K562 (cell line): ENCODE measurements around the gene GABPB2. TPM values are rescaled to one million over a fixed set of nuclear protein-coding genes. Genes with fewer than 3 reads are reported as not detected.
A peak's percentile ranks its signal among the peaks of the same experiment; 100 is the strongest.

ENCODE experiments used
- ATAC-seq: fragments of 200-7000 bp; cut with Tn5 transposase; 3 replicates; pipeline ENCODE4 v1.9.1; 2020; ENCODE audit warnings: moderate library complexity
- BruUV-seq: library from RNA; stranded (reverse); fragments of 400-500 nt; replicated peaks from 2 replicates; lab custom pipeline; 2021; lab: Mats Ljungman, UMichigan
- CTCF ChIA-PET: fragments of 300-600 bp; formaldehyde crosslinking; extraction: SDS; loops from one replicate; lab custom pipeline; 2021; ENCODE audit warnings: low intra/inter-chr PET ratio; lab: Yijun Ruan, JAX
- POLR2A ChIA-PET: fragments of 300-600, 350-650 bp; sonication (Branson Sonifier 250); formaldehyde crosslinking; extraction: SDS; loops from one replicate; lab custom pipeline; 2021; ENCODE audit warnings: antibody characterized with exemption, inconsistent platforms; lab: Yijun Ruan, JAX
- DNase-seq, 4 experiments: peaks; one replicate each; pipeline versions ENCODE4 v3.0.0 to v3.0.0-alpha.2; 2011 to 2018; ENCODE audit warnings: low spot score in 3 of 4, mixed read lengths in 3 of 4; ENCODE audit errors: extremely low read depth in 1 of 4
- FAIRE-seq: peaks from 2 replicates; lab custom pipeline; 2011; peaks lifted over from hg19 to GRCh38; lab: Jason Lieb, UNC
- H2AFZ ChIP-seq: 2 replicates; pipeline ENCODE4 v1.6.0; 2011; ENCODE audit warnings: low read depth, low read length, control low read depth, inconsistent platforms
- H3K27ac ChIP-seq: fragments of 200-600 bp; 3 replicates; pipeline ENCODE4 v1.8.0; 2011; ENCODE audit warnings: low read depth, mild to moderate bottlenecking, control low read depth, inconsistent platforms, low read length, moderate library complexity, mixed read lengths; ENCODE audit errors: extremely low read depth
- H3K27me3 ChIP-seq, 2 experiments: fragments of 300-600 bp in 1 of 2; 2 replicates in 1 of 2; 3 replicates in 1 of 2; pipeline versions ENCODE4 v1.6.0 to v1.8.0; 2011; ENCODE audit warnings: inconsistent platforms in 2 of 2, low read length in 2 of 2, mild to moderate bottlenecking in 1 of 2, mixed read lengths in 1 of 2, moderate library complexity in 1 of 2; ENCODE audit not compliant: control insufficient read depth in 2 of 2, insufficient read depth in 2 of 2
- H3K36me3 ChIP-seq: fragments of 300-600 bp; 3 replicates; pipeline ENCODE4 v1.8.0; 2011; ENCODE audit warnings: mild to moderate bottlenecking, low read length, inconsistent platforms; ENCODE audit not compliant: control insufficient read depth, insufficient read depth
- H3K4me1 ChIP-seq, 2 experiments: fragments of 200-600 bp in 1 of 2; replicated peaks in 1 of 2; 2 replicates in 1 of 2; 3 replicates in 1 of 2; pipeline versions ENCODE4 v1.5.1 to v1.8.0; 2011; ENCODE audit warnings: inconsistent platforms in 2 of 2, low read length in 2 of 2, mild to moderate bottlenecking in 1 of 2, mixed read lengths in 1 of 2, moderate library complexity in 1 of 2; ENCODE audit not compliant: control insufficient read depth in 2 of 2, insufficient read depth in 2 of 2
- H3K4me2 ChIP-seq: 2 replicates; pipeline ENCODE4 v1.6.1; 2011; ENCODE audit warnings: low read length, control low read depth, inconsistent platforms, mixed read lengths; ENCODE audit not compliant: insufficient read depth
- H3K4me3 ChIP-seq: fragments of 200-600 bp; sonication (generic), shearing (Covaris generic); 2 replicates; pipeline ENCODE4 v1.5.1; 2016; ENCODE audit warnings: control low read depth, inconsistent platforms
- H3K79me2 ChIP-seq: fragments of 200-600 bp; 3 replicates; pipeline ENCODE4 v1.8.0; 2011; ENCODE audit warnings: low read length, inconsistent platforms; ENCODE audit not compliant: control insufficient read depth, insufficient read depth
- H3K9ac ChIP-seq, 2 experiments: 2 replicates each; pipeline versions ENCODE4 v1.6.0 to v1.6.1; 2011; ENCODE audit warnings: low read depth in 2 of 2, low read length in 2 of 2, control low read depth in 1 of 2, inconsistent platforms in 1 of 2, mild to moderate bottlenecking in 1 of 2, mixed read lengths in 1 of 2; ENCODE audit not compliant: insufficient read depth in 1 of 2
- H3K9me1 ChIP-seq: one replicate; pipeline ENCODE4 v1.6.0; 2011; ENCODE audit warnings: inconsistent platforms, mild to moderate bottlenecking, low read length, moderate library complexity; ENCODE audit not compliant: control insufficient read depth, insufficient read depth
- H3K9me3 ChIP-seq: replicated peaks from 2 replicates; pipeline ENCODE4 v1.5.1; 2011; ENCODE audit warnings: low read depth, low read length, inconsistent platforms; ENCODE audit not compliant: control insufficient read depth, insufficient read depth
- H4K20me1 ChIP-seq: replicated peaks from 2 replicates; pipeline ENCODE4 v1.6.1; 2011; ENCODE audit warnings: low read length, inconsistent platforms, mixed read lengths; ENCODE audit not compliant: control insufficient read depth, insufficient read depth
- CEBPG ChIP-seq, 3 experiments: fragments of 200-800 bp in 1 of 3; sonication (Bioruptor generic) in 1 of 3; sonication (generic) in 1 of 3; formaldehyde crosslinking in 1 of 3; IDR thresholded peaks in 2 of 3; conservative IDR thresholded peaks in 1 of 3; 2 replicates each; pipeline versions ENCODE4 v1.6.1 to v1.8.0; 2016 to 2022; ENCODE audit warnings: missing compliant biosample characterization in 2 of 3, missing genetic modification characterization in 2 of 3, mild to moderate bottlenecking in 1 of 3, missing genetic modification reagents in 1 of 3
- ETS2 ChIP-seq: IDR thresholded peaks from 2 replicates; pipeline ENCODE4 v1.6.1; 2016; ENCODE audit warnings: borderline replicate concordance, missing genetic modification characterization, mild to moderate bottlenecking, moderate library complexity, missing compliant biosample characterization; ENCODE audit not compliant: poor library complexity, severe bottlenecking
- ETV1 ChIP-seq: fragments of 450-650 bp; conservative IDR thresholded peaks from 2 replicates; pipeline ENCODE4 v1.6.1; 2016; ENCODE audit warnings: missing genetic modification characterization, control low read depth, low read depth, missing compliant biosample characterization
- ETV6 ChIP-seq, 3 experiments: fragments of 150-350 bp in 1 of 3; sonication (generic) in 1 of 3; formaldehyde crosslinking in 1 of 3; IDR thresholded peaks; 2 replicates each; pipeline versions ENCODE4 v1.6.1 to v1.8.0; 2014 to 2022; ENCODE audit warnings: borderline replicate concordance in 2 of 3, low read depth in 2 of 3, antibody characterized with exemption in 1 of 3, low read length in 1 of 3, mild to moderate bottlenecking in 1 of 3, missing genetic modification reagents in 1 of 3
- KLF13 ChIP-seq: fragments of 450-650 bp; IDR thresholded peaks from 2 replicates; pipeline ENCODE4 v1.6.1; 2016; ENCODE audit warnings: missing genetic modification characterization, low read depth, mild to moderate bottlenecking, missing compliant biosample characterization, moderate library complexity, borderline replicate concordance
- MNT ChIP-seq, 2 experiments: fragments of 450-650 bp; conservative IDR thresholded peaks; 2 replicates each; pipeline ENCODE4 v1.6.1; 2017; ENCODE audit warnings: mild to moderate bottlenecking in 2 of 2, moderate library complexity in 2 of 2
- MTA2 ChIP-seq: fragments of 450-650 bp; IDR thresholded peaks from 2 replicates; pipeline ENCODE4 v1.6.1; 2016; ENCODE audit warnings: low read depth
- NFRKB ChIP-seq: fragments of 450-650 bp; IDR thresholded peaks from 2 replicates; pipeline ENCODE4 v1.6.1; 2016; ENCODE audit warnings: low read depth
- PHF21A ChIP-seq: fragments of 450-650 bp; IDR thresholded peaks from 2 replicates; pipeline ENCODE4 v1.6.1; 2017; ENCODE audit warnings: low read depth, borderline replicate concordance
- ZBTB5 ChIP-seq: fragments of 450-650 bp; IDR thresholded peaks from 2 replicates; pipeline ENCODE4 v1.6.1; 2017; ENCODE audit warnings: antibody characterized with exemption
- ZKSCAN3 ChIP-seq: fragments of 250-450 bp; sonication (Bioruptor Pico); IDR thresholded peaks from 2 replicates; pipeline ENCODE4 v1.4.0; 2020
- ZNF282 ChIP-seq: sonication (generic); formaldehyde crosslinking; IDR thresholded peaks from 2 replicates; pipeline ENCODE4 v1.8.1; 2023; ENCODE audit warnings: missing genetic modification reagents
- WGBS: fragments of 100-300 bp; shearing (Covaris generic); methylation state at CpG from one replicate; pipeline ENCODE4 v1.1.6; 2016; ENCODE audit warnings: low coverage, mixed read lengths; ENCODE audit not compliant: insufficient coverage; ENCODE audit errors: missing lambda C conversion rate; 5-methylcytosine and 5-hydroxymethylcytosine counted together
- in situ Hi-C: fragments of 300-500 bp; cut with MboI; formaldehyde crosslinking; loops from 4 replicates; pipeline ENCODE4 v1.15.0; 2018; ENCODE audit warnings: inconsistent platforms, mixed read lengths
- intact Hi-C: fragments of 100-400 bp; cut with micrococcal nuclease; formaldehyde crosslinking; loops from 2 replicates; pipeline ENCODE4 v1.14.2; 2022
- polyA plus RNA-seq, 8 experiments: library from polyadenylated mRNA; depleted of rRNA in 4 of 8; stranded (reverse) in 5 of 8; unstranded in 3 of 8; fragments of >200 nt; fragmentation: Nextera tagmentation in 2 of 8; fragmentation: Illumina TruSeq in 1 of 8; extraction: Ambion mirVana in 2 of 8; extraction: Trizol in 1 of 8; gene quantifications; 2 replicates each; pipeline versions ENCODE4 v1.2.1 to v1.2.3, GENCODE V29; 2011 to 2014; ENCODE audit warnings: inconsistent platforms in 1 of 8, missing spikeins in 1 of 8
- total RNA-seq, 7 experiments: library from RNA; depleted of rRNA in 6 of 7; stranded (reverse); fragments of >200 nt in 6 of 7; fragmentation: Illumina TruSeq in 2 of 7; extraction: Trizol in 2 of 7; gene quantifications; 2 replicates each; pipeline versions ENCODE4 v1.2.1 to v1.2.3, GENCODE V29; 2011 to 2021; ENCODE audit warnings: low replicate concordance in 1 of 7

GABPB2 gene
- total and polyA plus RNA-seq, 9 of the 15 experiments (the other 6 are each of a cell fraction or from before 2014, with no cell fraction given), result 2.2 to 13.3 (median 6.1) TPM

- TF ChIP-seq CEBPG (CRISPR knock-in tag; IDR thresholded peaks at IDR 0.05) (no peak), CEBPG (tag; conservative IDR thresholded peaks at IDR 0.05 in 1 of 2, IDR thresholded peaks at IDR 0.05 in 1 of 2) (no peak), ETV1 (tag) (peak; percentile 59)
Measured at GRCh38 chr1:151157067-151157531, 86.5 kb downstream of the GABPB2 start (continued).

GRCh38 chr1:151158326-151158725, 87.8 kb downstream of the GABPB2 start:
- Histone ChIP-seq H3K79me2 (no peaks in the 10 kb centered on the region), H3K4me2 (no peak overlapping the region), H3K9ac (0 out of 4 replicates have a peak overlapping the region, but pooled peaks of 1 of the 2 experiments have one; percentile 38), H3K4me1 (peaks cover 8 to 14% of the 10 kb centered on the region in 2 experiments; a peak in 4 of 5 replicates), H3K9me1 (no peaks in the 10 kb centered on the region), H4K20me1 (no peaks in the 10 kb centered on the region; the same call in 1 of the 2 replicates), H3K27ac (no peak overlapping the region), H3K4me3 (no peak overlapping the region), H3K9me3 (no peaks in the 10 kb centered on the region; the same call in 1 of the 2 replicates), H3K36me3 (peaks cover 27% of the 10 kb centered on the region; the same call in 2 of the 3 replicates), H2AFZ (no peak overlapping the region), H3K27me3 (no peaks in the 10 kb centered on the region)
- 72% methylated on average over 5 of the region's 5 CpGs for WGBS
- ChIA-PET POLR2A (interaction anchor here (0.5 to 1.7 kb wide), 2 partner anchors 10 to 134 kb away, joined by 4 to 5 read pairs; no protein-coding TSS in a partner anchor), CTCF (interaction anchor here (0.6 kb wide), 1 partner anchor 63 kb away, joined by 3 read pairs; no protein-coding TSS in a partner anchor)
- no peak for ATAC-seq
- DNase-seq, result no peak
- BruUV-seq, result no TSS peak
- in situ Hi-C loops, result loop anchor here (5.0 kb wide), 2 partner anchors 66 to 141 kb away; no protein-coding TSS in a partner anchor
- intact Hi-C loops, result no loop called here
- FAIRE-seq, result no peak
- no peak for TF ChIP-seq MNT (conservative IDR thresholded peaks at IDR 0.05)
- no peak for TF ChIP-seq MTA2
- no peak for TF ChIP-seq ETV6 (IDR thresholded peaks at IDR 0.05; ENCODE audit: borderline replicate concordance in 1 of 2, low read depth in 2 of 2, low read length in 1 of 2)
- TF ChIP-seq ETV6 (CRISPR knock-in tag; IDR thresholded peaks at IDR 0.05; ENCODE audit: borderline replicate concordance), result no peak
- TF ChIP-seq NFRKB, result no peak
- no peak for TF ChIP-seq ZBTB5
- no peak for TF ChIP-seq ZKSCAN3 (CRISPR knock-in tag)
- TF ChIP-seq ETS2 (tag), result no peak
- no peak for TF ChIP-seq KLF13 (tag)
- TF ChIP-seq PHF21A, result no peak
- no peak for TF ChIP-seq ZNF282 (CRISPR knock-in tag)
